Subcutaneous adipose tissue (tissue), 4 donors: ENCODE data around the gene PARD3. TPM values are rescaled to one million over a fixed set of nuclear protein-coding genes. Genes with fewer than 3 reads are reported as not detected.

Experiments
- total RNA-seq, 4 donors: library from RNA; depleted of rRNA; stranded (reverse); fragments of >200 nt; gene quantifications; one replicate each; pipeline ENCODE4 v1.1.0, GENCODE V29; 2016
- TF ChIP-seq, protein P1 (sequence below): fragments of 450-650 bp; IDR thresholded peaks from one replicate; pipeline ENCODE4 v1.5.1; 2016; ENCODE audit warnings: low read depth, mild to moderate bottlenecking, control low read depth, antibody characterized with exemption, moderate library complexity

Gene PARD3
- total RNA-seq, 4 donors from 2014 or later, result 39.4 to 70.3 (median 45.0) TPM

DNA sequence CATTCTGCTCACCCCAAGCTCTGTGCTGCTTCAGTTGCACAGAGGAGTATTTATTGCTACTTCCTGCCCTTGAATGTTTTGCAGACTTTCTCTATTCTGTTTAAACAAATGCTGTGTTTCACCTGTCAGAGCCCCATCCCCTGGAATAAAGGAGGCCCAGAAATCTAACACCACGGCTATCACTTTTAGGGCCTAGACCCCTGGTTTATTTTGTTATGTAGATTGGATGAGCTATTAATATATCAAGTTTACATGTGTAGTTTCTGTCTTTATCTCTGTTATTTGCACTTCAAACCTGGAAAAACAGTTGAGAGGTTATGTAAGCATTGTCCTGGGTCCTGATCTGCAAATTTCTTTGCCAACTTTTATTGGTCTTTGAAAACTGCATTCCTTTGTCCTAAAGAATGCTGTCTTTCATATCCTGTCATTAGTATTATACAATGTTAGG is 630.1 kb downstream of the PARD3 start:
- TF ChIP-seq, protein P1, sequence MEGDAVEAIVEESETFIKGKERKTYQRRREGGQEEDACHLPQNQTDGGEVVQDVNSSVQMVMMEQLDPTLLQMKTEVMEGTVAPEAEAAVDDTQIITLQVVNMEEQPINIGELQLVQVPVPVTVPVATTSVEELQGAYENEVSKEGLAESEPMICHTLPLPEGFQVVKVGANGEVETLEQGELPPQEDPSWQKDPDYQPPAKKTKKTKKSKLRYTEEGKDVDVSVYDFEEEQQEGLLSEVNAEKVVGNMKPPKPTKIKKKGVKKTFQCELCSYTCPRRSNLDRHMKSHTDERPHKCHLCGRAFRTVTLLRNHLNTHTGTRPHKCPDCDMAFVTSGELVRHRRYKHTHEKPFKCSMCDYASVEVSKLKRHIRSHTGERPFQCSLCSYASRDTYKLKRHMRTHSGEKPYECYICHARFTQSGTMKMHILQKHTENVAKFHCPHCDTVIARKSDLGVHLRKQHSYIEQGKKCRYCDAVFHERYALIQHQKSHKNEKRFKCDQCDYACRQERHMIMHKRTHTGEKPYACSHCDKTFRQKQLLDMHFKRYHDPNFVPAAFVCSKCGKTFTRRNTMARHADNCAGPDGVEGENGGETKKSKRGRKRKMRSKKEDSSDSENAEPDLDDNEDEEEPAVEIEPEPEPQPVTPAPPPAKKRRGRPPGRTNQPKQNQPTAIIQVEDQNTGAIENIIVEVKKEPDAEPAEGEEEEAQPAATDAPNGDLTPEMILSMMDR, result no peak

DNA sequence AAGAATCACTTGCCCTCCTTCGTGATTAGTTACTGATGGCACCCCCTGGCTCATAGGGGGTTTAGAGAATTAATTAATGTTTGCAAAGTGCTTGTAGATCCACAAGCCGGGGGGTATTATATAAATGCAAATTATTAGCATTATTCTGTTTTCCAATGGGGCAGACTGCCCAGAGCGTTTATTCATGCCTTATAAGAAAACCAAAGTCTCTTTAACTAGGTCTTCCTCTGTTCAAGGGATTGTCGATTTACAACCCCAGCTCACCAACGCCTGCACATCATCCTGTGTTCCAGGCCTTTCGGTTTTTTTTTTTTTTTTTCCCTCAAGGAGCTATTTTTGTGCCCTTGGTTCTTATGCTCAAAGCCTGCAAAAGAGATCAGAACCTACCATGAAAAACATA is 630.7 kb downstream of the PARD3 start:
- TF ChIP-seq, protein P1, result no peak

DNA sequence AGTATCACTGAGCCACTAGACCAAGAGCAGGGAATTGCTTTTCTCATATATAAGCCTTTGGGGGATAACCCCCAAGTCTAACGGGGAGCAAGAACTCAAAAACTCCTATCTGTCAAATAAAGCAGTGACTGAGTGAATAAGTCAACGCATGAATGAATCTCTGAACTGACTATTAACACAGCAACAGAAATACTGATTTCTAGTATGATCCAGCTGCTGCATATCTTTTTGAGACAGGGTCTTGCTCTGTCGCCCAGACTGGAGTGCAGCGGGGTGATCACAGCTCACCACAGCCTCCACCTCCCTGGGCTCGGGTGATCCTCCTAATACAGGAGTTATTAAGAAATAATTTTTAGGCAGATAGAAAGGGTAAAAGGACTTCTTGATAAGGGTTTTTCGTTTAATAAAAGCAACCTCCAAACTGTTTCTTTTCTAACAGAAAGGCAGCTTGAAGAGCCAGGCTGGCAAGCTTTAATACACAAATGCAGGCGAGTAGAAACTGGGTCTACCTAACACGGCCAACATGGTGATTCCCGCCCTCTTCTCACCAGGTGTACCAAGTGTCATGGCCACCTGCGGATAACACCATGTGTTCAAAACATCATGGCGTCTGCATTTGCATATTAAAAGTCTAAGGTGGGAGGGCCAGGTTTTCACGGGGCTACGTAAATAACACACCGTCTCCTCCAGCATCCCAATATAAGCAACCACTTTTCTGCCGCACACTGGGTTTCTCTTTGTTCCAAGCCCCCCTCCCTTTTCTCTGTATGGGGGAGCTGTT is 631.9 kb downstream of the PARD3 start:
- TF ChIP-seq, protein P1, result no peak

DNA sequence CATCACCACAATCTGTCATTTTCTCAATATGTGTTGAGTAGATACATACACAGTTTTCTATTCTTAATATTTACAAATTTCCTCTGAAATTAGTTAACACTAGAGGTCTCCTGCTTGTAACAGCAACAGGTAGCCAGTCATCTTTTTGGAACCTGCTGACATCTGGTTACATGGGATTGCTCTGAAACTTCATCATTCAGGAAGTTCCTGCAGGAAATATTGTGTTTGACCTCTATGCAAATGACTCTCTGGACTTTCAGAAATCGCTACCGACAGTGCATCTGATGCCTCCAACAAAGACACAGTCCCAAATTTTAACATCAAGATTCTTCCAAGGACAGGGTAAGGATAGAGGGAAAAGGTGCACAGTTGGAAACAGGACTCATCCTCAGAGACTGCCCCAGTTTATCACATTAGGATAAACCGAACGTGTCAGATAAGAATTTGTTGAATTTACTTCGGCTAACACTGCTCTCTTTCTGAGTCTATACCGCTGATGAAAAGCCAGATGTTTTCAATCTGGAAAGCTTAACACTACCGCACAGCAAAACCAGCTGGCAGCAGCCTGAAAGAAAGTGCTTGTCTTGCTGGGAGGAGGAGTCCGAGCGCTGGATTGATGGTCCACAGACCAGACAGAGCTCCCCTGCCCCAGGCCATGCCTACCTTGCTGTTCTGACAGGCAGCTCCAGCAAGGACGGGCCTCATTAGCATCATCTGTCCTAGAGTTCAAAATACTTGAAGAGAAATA is 633.4 kb downstream of the PARD3 start:
- TF ChIP-seq, protein P1, result no peak

DNA sequence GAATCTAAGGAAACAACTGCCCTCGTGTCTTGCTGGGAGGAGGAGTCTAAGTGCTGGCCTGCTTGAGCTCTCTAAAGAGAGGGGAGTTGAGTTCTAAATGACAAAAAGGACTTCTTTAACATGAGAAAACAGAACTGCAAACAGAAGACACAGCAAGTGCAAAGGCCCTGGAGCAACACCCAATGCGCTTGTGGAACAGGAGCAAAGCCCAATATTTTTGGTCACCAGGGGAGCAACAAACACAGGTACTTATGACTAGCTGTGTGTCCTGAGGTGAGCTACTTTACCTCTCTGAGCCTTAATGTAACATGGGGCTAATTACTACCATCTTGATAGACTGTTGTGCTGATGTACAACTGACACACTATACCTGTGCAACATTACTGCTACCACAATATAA is 634.3 kb downstream of the PARD3 start:
- TF ChIP-seq, protein P1, result no peak

DNA sequence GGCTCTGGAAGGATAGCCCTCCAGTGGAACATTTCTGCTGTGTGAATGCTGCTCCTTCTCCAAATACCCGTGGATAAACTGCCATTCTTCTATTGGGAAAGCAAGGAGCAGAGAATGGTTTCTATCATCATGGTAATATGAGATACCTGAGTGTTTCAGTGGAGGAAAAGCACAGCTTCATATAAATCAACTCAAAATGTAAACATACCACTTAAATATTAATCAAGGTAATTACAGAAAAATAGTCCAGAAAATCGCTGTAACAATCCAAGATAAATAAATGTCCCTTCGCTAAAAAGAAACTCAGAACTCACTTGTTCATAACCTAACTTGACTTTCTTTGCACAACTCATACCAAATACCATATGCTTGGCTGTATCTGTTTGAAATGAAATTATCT is 635.8 kb downstream of the PARD3 start:
- TF ChIP-seq, protein P1, result no peak

DNA sequence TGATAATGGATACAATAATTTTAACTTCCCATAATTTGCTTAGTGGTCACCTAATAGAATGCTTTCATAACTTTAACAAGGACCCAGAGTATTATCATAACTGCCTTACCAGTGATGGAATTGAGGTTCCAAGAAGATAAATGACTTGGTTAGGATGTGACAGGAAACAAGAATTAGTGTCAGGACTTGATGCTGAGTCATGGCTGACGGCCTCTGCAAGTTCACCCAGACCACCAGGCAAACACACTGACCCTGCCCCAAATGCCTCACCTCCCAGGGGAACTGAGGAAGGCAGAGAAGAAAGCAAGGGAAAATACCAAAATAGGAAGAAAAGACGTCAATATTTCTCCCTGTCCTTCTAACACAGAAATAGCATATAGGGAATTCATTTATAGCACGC is 636.3 kb downstream of the PARD3 start:
- TF ChIP-seq, protein P1, result no peak
